B cell (primary cell): ENCODE data around the gene CDK5RAP2.

Experiments
- EZH2 ChIP-seq: IDR thresholded peaks from 2 replicates; pipeline ENCODE4 v1.6.1; 2012; ENCODE audit warnings: borderline replicate concordance, low read depth, mild to moderate bottlenecking, moderate library complexity, low read length; ENCODE audit not compliant: insufficient read depth, poor library complexity, severe bottlenecking
- TF ChIP-seq, protein P1 (sequence below): fragments of 200-600 bp; IDR thresholded peaks from one replicate; pipeline ENCODE4 v1.8.0; 2022; ENCODE audit warnings: antibody characterized with exemption, mild to moderate bottlenecking

DNA sequence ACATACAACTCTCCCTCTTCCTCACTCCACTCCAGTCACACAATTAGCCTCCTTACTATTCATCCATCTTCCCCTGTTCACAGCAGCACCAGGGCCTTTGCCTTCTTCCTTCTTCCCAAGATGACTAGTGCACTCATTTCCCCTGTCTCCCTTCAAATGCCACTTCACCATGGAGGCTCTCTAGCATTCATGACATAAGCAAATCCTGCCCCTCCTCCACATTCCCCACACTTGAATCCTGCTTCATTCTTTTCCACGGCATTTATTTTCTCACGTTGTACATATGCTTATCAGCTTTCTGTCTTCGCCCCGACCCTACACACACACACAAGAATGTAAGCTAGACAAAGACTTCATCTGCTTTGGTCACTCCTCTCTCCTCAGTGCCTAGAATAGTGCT is 133.3 kb downstream of the CDK5RAP2 start:
- TF ChIP-seq, protein P1, sequence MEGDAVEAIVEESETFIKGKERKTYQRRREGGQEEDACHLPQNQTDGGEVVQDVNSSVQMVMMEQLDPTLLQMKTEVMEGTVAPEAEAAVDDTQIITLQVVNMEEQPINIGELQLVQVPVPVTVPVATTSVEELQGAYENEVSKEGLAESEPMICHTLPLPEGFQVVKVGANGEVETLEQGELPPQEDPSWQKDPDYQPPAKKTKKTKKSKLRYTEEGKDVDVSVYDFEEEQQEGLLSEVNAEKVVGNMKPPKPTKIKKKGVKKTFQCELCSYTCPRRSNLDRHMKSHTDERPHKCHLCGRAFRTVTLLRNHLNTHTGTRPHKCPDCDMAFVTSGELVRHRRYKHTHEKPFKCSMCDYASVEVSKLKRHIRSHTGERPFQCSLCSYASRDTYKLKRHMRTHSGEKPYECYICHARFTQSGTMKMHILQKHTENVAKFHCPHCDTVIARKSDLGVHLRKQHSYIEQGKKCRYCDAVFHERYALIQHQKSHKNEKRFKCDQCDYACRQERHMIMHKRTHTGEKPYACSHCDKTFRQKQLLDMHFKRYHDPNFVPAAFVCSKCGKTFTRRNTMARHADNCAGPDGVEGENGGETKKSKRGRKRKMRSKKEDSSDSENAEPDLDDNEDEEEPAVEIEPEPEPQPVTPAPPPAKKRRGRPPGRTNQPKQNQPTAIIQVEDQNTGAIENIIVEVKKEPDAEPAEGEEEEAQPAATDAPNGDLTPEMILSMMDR: no peak
- TF ChIP-seq EZH2: no peak
